GM12864 (cell line): Measurements from ENCODE around the gene STPG3.
A peak's percentile ranks its signal among the peaks of the same experiment; 100 is the strongest.

ENCODE experiments used
- DNase-seq: peaks from one replicate; pipeline ENCODE4 v3.0.0-alpha.2; 2011; ENCODE audit warnings: low read depth
- H3K4me3 ChIP-seq: 2 replicates; pipeline ENCODE4 v1.5.1; 2011; ENCODE audit warnings: mild to moderate bottlenecking, low read depth, low read length, control low read depth
- TF ChIP-seq, protein P1 (sequence below): IDR thresholded peaks from 2 replicates; pipeline ENCODE4 v1.5.1; 2011; ENCODE audit warnings: low read depth, mild to moderate bottlenecking, moderate library complexity, low read length, control low read depth, inconsistent platforms; ENCODE audit errors: missing control alignments

Gene STPG3

DNA sequence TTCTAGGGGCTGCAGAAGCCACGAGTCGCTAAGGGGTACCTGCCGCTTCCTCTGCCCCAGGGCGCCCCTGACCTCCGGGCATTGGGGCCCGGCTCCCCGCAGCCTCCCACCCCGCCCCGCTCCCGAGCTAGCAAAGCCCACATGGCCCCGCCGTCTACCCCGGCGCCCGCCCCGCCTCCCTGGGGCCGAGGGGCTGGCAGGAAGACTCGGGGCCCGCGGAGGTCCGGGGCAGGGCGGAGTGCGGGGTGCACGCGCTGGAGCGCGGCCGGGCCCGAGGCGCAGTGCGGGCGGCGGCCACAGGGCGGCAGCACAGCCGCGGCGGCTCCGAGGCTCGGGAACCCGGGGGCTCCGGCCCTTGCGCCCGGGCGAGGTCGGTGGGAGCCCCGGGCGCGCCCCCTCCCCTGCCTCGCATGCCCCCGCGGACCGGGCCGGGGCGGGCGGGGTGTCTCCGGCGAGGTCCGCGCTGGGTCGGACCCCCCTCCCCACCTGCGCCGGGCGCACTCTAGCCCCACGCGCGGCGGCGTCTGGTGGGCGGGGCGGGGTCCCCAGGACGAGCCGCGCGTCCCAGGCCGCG lies 44.2 kb downstream of the STPG3 start:
- peak overlapping the region; percentile 20; the same call in 1 of the 2 replicates for H3K4me3 ChIP-seq
- TF ChIP-seq, protein P1, sequence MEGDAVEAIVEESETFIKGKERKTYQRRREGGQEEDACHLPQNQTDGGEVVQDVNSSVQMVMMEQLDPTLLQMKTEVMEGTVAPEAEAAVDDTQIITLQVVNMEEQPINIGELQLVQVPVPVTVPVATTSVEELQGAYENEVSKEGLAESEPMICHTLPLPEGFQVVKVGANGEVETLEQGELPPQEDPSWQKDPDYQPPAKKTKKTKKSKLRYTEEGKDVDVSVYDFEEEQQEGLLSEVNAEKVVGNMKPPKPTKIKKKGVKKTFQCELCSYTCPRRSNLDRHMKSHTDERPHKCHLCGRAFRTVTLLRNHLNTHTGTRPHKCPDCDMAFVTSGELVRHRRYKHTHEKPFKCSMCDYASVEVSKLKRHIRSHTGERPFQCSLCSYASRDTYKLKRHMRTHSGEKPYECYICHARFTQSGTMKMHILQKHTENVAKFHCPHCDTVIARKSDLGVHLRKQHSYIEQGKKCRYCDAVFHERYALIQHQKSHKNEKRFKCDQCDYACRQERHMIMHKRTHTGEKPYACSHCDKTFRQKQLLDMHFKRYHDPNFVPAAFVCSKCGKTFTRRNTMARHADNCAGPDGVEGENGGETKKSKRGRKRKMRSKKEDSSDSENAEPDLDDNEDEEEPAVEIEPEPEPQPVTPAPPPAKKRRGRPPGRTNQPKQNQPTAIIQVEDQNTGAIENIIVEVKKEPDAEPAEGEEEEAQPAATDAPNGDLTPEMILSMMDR, result peak; percentile 66
- DNase-seq, result no peak

DNA sequence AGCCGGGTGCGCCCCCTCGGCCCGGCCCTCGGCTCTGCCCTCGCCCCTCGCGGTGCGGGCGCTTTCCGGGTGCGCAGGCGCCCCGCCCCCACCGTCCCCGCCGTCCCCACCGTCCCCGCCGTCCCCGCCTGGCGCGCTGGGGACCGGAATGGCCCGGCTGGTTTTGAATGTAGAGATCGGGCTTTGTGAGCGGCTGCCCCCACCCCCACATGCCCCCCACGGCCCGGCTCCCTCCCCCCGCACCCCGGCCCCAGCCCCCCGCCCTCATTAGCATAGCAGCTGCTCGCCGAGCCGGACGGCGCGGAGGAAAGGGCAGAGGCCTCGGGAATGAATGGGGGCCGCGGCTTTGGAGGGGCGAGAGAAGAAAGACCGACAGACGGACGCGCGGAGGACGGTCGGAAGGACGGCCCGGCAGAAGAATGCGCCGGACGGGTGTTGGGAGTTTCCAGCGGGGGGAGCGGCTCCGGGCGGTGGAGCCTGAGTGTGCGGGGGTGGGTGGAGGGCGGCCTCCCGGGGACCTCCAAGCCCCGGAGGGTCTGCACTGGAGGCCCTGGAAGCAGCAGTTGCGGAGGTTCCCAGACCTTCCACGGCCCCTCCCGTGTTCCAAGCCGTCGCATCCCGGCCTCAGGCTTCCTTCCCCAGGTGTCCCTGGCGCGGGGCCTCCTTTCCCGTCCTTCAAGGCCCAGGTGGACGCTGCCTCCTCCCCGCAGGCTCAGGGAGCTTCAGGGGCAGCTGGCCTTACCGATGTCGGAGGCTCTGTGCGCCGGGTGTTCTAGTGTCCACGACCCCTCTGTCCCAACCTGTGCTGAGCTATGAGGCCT lies 45.0 kb downstream of the STPG3 start:
- TF ChIP-seq, protein P1, result no peak
- DNase-seq, result no peak
- peak overlapping the region; percentile 20; the same call in 1 of the 2 replicates for H3K4me3 ChIP-seq

DNA sequence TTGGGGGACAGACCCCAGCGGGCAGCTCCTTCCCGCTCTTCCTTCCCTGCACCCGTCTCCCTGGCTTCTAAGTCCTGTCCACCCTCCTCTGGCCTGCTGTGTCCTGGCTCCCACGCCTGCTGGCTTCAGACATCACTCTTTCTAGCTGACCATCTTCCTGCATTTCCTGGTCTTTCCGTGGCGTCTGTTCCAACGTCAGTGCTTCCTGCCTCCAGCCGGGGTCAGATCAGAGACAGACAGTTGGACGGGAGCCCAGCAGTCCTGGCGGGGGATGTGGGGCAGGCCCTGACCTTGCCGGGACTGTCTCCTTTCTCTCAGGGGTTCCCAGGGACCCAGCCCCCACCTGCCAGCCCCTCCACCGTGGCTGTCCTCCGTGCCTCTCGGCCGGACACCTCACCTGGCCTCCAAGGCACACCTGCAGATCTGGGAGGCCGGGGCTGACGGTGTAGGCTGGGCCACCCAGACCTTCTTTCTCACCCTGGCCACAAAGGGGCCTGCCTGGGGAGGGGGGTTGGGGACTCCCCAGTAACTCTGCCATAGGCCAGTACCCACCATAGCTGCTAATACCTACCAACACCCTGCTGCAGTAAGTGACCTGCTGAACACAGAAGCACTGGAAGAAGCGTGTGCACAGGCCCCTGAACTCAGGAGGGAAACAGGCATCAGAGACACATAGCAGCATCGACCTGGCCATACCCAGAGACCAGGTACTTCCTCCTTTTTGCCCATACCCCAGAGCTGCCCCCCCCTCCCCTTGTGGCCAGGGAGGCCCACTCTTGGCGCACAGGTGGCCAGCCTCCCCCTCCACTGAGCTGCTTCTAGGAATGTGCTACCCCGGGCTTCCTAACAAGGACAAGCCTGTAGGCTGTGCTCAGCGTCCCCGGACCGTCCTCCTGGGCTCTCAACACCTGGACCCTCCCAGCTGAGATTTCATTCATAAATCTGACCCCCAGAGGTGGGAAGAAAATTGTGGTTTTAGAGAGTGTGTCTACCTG lies 45.9 kb downstream of the STPG3 start:
- TF ChIP-seq, protein P1, result no peak
- no peak overlapping the region for H3K4me3 ChIP-seq
- no peak for DNase-seq

DNA sequence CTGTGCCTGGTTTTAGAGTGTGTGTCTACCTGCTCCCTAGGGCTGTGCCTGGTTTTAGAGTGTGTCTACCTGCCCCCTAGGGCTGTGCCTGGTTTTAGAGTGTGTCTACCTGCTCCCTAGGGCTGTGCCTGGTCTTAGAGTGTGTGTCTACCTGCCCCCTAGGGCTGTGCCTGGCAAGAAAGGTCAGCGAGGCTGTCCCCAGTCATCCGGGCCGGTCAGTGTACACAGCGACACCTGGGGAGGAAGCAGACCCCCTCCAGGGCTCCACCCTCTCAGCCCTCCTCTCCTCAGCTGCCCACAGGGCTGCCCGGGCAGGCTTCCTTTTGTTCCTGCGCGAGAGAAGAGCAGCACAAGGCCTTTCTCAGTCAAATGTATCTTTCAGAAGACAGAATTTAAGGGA lies 46.9 kb downstream of the STPG3 start:
- no peak for DNase-seq
- TF ChIP-seq, protein P1, result no peak
- H3K4me3 ChIP-seq, result no peak overlapping the region

DNA sequence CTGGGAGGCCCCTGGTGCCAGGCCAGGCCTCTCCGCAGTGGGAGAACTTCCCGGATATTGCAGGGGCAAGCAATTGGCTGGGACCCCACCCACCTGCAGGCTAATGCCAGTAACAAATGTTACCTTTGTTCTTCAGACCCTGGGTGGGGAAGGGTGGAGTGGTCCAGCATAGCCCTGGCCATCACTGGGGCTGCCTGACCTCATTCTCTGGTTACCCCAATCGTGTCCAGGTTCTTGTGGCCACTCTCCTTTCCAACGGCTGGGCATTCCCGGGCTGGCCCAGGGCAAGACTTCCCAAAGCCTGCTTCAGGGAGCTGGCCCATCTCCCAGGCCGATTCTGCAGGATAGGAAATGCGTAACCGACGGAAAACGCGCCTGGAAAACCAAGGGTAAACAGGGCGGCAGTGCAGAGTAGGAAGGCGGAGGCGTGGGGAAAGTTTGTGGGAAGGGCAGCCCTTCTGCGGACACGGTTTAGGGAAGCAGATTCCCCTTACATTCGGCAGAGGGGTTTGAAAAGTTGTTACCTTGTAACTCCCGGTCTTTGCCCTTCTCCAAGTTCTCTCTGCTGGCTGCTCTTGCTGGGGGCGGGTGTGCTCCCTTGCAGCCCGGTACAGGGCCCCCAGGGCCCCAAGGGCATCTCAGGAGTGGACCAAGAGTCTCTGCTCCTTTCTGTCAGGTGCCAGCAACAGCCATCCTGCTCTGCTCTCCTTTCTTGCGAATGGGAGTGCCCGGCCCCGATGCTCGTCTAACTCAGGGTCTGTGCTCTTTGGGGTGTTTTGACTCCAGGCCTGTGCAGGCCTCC lies 47.5 kb downstream of the STPG3 start:
- H3K4me3 ChIP-seq, result no peak overlapping the region
- TF ChIP-seq, protein P1, result no peak

DNA sequence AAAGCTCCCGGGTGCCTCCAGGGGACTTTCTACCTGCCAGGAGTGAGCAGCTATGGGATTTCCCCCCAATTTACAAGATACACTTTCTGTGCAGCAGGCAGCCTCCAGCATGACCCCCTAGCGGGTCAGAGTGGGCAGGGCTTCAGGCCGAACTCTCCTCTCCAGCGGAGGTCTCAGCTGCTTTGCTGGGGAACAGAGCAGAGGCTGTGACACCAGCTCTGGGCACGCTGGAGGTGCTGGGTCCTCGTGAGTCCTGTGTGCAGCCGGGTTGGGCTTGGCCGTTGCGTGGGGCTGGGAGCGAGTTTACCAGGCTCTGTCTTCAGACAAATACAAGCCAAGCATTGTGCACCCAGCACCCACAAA lies 48.1 kb downstream of the STPG3 start:
- no peak overlapping the region for H3K4me3 ChIP-seq
- TF ChIP-seq, protein P1, result no peak
- DNase-seq, result no peak

More for the DNA sequence above, 47.5 kb downstream of the STPG3 start:
- DNase-seq, result no peak
